CD4-positive, CD25-positive, alpha-beta regulatory T cell (primary cell): ENCODE measurements around the gene CFAP299. TPM values are rescaled to one million over a fixed set of nuclear protein-coding genes. Genes with fewer than 3 reads are reported as not detected.

Source experiments
- ATAC-seq, 2 donors: fragments of 150-1000 bp; cut with Tn5 transposase; one replicate each; pipeline ENCODE4 v1.10.0; 2021; ENCODE audit warnings: low read depth in 2 of 2, moderate number of reproducible peaks in 2 of 2, moderate library complexity in 1 of 2
- DNase-seq, 3 donors: peaks; one replicate each; pipeline versions ENCODE4 v3.0.0 to v3.0.0-alpha.2; 2012 to 2022; ENCODE audit warnings: mixed read lengths in 1 of 3
- H3K27ac ChIP-seq: one replicate; pipeline ENCODE4 v1.7.0; 2013; ENCODE audit warnings: mild to moderate bottlenecking, low read length; ENCODE audit not compliant: insufficient read depth, poor library complexity, severe bottlenecking
- H3K27me3 ChIP-seq: one replicate; pipeline ENCODE4 v1.7.0; 2013; ENCODE audit warnings: low read length; ENCODE audit not compliant: control insufficient read depth, insufficient read depth
- H3K36me3 ChIP-seq: one replicate; pipeline ENCODE4 v1.7.0; 2013; ENCODE audit warnings: mild to moderate bottlenecking, low read length, moderate library complexity; ENCODE audit not compliant: control insufficient read depth, insufficient read depth
- H3K4me1 ChIP-seq: 2 replicates; pipeline ENCODE4 v1.7.0; 2013; ENCODE audit warnings: mild to moderate bottlenecking, low read length; ENCODE audit not compliant: insufficient read depth, control insufficient read depth, poor library complexity, severe bottlenecking
- H3K4me3 ChIP-seq: one replicate; pipeline ENCODE4 v1.7.0; 2013; ENCODE audit warnings: low read depth, mild to moderate bottlenecking, low read length, moderate library complexity
- H3K9me3 ChIP-seq, 2 experiments: 1 replicate in 1 of 2; 2 replicates in 1 of 2; pipeline ENCODE4 v1.7.0; 2013; ENCODE audit warnings: low read length in 2 of 2, mild to moderate bottlenecking in 1 of 2, moderate library complexity in 1 of 2; ENCODE audit not compliant: control insufficient read depth in 2 of 2
- H3K27ac Mint-ChIP-seq, 3 donors: one replicate each; pipeline ENCODE4 v1.8.0; 2020 to 2022; ENCODE audit warnings: mild to moderate bottlenecking in 3 of 3, mixed read lengths in 3 of 3, moderate library complexity in 2 of 3
- H3K27me3 Mint-ChIP-seq: one replicate; pipeline ENCODE4 v1.8.0; 2022; ENCODE audit warnings: mild to moderate bottlenecking, mixed read lengths
- H3K36me3 Mint-ChIP-seq: one replicate; pipeline ENCODE4 v1.8.0; 2020; ENCODE audit warnings: mixed read lengths
- H3K4me1 Mint-ChIP-seq, 4 donors: one replicate each; pipeline ENCODE4 v1.8.0; 2020 to 2022; ENCODE audit warnings: mixed read lengths in 4 of 4, mild to moderate bottlenecking in 1 of 4
- H3K4me3 Mint-ChIP-seq, 4 donors: one replicate each; pipeline ENCODE4 v1.8.0; 2020 to 2022; ENCODE audit warnings: mild to moderate bottlenecking in 4 of 4, mixed read lengths in 4 of 4, moderate library complexity in 3 of 4
- H3K9me3 Mint-ChIP-seq, 7 donors: one replicate each; pipeline ENCODE4 v1.8.0; 2020 to 2022; ENCODE audit warnings: mixed read lengths in 7 of 7, mild to moderate bottlenecking in 3 of 7, moderate library complexity in 2 of 7
- polyA plus RNA-seq, 4 donors: library from polyadenylated mRNA; unstranded; fragments of 300-500 nt; fragmentation: Illumina TruSeq; gene quantifications; one replicate each; pipeline ENCODE4 v1.2.3, GENCODE V29; 2021
- total RNA-seq: library from RNA; stranded (reverse); gene quantifications from one replicate; pipeline ENCODE4 v1.2.3, GENCODE V29; 2022

The CFAP299 gene
- total and polyA plus RNA-seq, 5 donors from 2014 or later: not detected

DNA sequence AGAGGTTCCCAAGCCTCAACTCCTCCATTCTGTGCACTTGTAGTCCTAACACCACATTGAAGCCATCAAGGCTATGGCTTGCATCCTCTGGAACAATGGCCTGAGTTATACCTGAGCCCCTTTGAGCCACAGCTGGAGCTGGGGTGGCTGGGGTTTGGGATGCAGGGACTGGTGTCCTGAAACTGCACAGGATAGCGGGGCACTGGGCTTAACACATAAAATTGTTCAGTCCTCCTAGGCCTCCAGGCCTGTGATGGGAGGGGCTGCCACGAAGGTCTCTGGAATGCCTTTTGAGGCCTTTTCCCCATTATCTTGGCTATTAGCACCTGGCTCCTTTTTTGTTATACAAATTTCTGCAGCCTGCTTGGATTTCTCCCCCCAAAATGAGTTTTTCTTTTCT lies 35.5 kb downstream of the CFAP299 start:
- no peaks in the 10 kb centered on the region for H3K27me3 Mint-ChIP-seq
- Histone ChIP-seq H3K27ac (no peak overlapping the region), H3K36me3 (no peaks in the 10 kb centered on the region), H3K9me3 (peaks cover 0 to 13% of the 10 kb centered on the region in 2 experiments), H3K4me1 (peaks cover 2% of the 10 kb centered on the region), H3K27me3 (no peaks in the 10 kb centered on the region), H3K4me3 (no peak overlapping the region)
- peaks cover 0 to 17% (median 8%) of the 10 kb centered on the region in 7 donors for H3K9me3 Mint-ChIP-seq
- H3K36me3 Mint-ChIP-seq: no peaks in the 10 kb centered on the region
- no peak overlapping the region for H3K27ac Mint-ChIP-seq
- DNase-seq (no peak), ATAC-seq (no peak)
- no peak overlapping the region for H3K4me3 Mint-ChIP-seq
- peaks cover 2 to 14% (median 4%) of the 10 kb centered on the region in 4 donors for H3K4me1 Mint-ChIP-seq

DNA sequence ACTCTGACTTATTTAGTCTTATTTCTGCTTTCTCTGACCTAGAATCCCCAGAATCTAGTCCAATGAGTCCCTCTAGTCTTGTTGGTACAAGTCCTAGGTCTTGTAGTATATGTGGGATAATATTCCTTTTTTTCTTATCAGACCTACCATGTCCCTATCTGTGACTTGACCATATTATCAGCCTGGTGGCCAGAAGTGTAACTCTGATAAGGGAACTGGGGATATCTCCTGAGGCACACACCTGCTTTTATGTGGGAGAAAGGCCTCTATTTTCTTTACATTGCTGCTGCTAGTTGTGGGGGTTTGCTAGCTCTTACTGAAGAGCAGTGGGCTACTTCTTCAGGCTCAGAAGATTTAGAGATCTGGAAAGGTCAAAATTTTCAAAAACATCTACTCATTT lies 38.6 kb downstream of the CFAP299 start:
- Mint-ChIP-seq H3K27ac (no peak overlapping the region), H3K9me3 (peaks cover 0 to 17% (median 10%) of the 10 kb centered on the region in 7 donors), H3K36me3 (no peaks in the 10 kb centered on the region), H3K4me3 (no peak overlapping the region), H3K27me3 (peaks cover 6% of the 10 kb centered on the region), H3K4me1 (no peaks in the 10 kb centered on the region)
- H3K36me3 ChIP-seq: no peaks in the 10 kb centered on the region
- peaks cover 0 to 13% of the 10 kb centered on the region in 2 experiments for H3K9me3 ChIP-seq
- H3K27ac ChIP-seq: no peak overlapping the region
- H3K27me3 ChIP-seq: no peaks in the 10 kb centered on the region
- no peak overlapping the region for H3K4me3 ChIP-seq
- ATAC-seq: no peak
- H3K4me1 ChIP-seq: no peaks in the 10 kb centered on the region
- no peak for DNase-seq

DNA sequence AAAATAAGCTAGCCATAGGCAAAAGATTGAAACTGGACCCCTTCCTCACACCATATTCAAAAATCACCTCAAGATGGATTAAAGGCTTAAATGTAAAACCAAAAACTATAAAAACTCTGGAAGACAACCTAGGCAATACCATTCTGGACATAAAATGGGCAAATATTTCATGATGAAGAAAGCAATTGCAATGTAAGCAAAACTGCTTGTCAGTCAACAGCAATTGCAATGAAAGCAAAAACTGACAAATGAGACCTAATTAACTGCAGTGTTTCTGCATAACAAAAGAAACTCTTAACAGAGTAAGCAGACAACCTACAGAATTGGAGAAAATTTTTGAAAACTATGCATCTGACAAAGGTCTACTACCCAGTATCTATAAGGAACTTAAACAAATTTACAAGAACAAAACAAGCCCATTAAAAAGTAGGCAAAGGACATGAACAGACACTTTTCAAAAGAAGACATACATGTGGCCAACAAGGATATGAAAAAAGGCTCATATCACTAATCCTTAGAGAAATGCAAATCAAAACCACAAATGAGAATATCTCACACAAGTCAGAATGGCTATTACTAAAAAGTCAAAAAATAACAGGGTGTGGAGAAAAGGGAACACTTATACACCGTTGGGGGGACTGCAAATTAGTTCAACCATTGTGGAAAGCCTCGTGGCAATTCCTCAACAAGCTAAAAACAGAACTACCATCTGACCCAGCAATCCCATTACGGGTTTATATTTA lies 46.7 kb downstream of the CFAP299 start:
- ATAC-seq: no peak

DNA sequence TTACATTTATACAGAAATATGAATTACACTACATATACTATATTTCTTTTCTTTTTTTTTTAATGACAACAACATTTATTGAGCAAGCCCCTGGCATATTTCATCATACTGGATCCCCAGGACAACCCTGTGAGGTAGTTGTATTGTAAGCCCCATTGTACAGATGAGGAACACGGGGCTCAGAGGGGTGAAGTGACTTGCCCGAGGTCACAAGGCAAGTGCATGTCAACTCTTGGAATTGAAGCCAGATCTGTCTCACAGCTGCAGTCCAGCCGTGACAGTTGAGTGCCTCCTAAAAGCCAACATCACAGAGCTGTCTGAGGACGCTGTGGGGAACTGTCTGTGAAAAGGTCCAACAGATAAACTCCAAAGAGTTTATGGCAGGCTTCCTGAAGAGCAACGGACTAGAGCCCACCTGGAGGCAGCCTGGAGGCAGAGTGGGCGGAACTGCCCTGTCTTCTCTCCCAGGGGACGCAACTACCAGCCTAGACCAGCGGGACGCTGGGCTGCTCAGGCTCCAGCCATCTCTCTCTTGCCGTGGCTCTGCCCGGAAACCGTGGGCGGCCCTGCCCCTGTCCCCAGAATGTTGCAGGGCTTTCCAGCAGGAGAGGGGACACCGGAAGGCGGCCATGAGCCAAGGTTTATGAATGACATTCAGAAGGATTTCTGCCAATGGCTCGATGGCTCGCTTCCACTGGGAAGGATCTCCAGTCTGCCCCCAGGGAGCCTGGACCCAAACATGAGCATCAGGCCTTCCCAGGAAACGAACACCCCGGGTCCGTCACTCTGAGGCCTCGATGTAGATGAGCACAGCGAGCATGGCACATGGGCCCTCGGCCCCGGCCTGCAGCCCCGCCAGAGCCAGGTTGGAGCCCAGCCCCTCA lies 50.1 kb downstream of the CFAP299 start:
- Mint-ChIP-seq H3K9me3 (peaks cover 0 to 6% (median 0%) of the 10 kb centered on the region in 7 donors), H3K4me1 (peaks cover 0 to 3% (median under 1%) of the 10 kb centered on the region in 4 donors), H3K4me3 (no peak overlapping the region), H3K27me3 (peaks cover 3% of the 10 kb centered on the region), H3K27ac (no peak overlapping the region), H3K36me3 (no peaks in the 10 kb centered on the region)
- no peaks in the 10 kb centered on the region for H3K4me1 ChIP-seq
- ATAC-seq (no peak), DNase-seq (no peak)
- no peak overlapping the region for H3K27ac ChIP-seq
- no peak overlapping the region for H3K4me3 ChIP-seq
- H3K27me3 ChIP-seq: peaks cover 3% of the 10 kb centered on the region
- no peaks in the 10 kb centered on the region for H3K36me3 ChIP-seq
- H3K9me3 ChIP-seq: no peaks in the 10 kb centered on the region

More for the DNA sequence above, 46.7 kb downstream of the CFAP299 start:
- Mint-ChIP-seq H3K36me3 (no peaks in the 10 kb centered on the region), H3K4me3 (no peak overlapping the region), H3K27me3 (peaks cover 10% of the 10 kb centered on the region), H3K27ac (no peak overlapping the region), H3K4me1 (peaks cover 0 to 4% (median 0%) of the 10 kb centered on the region in 4 donors), H3K9me3 (peaks cover 0 to 6% (median 5%) of the 10 kb centered on the region in 7 donors)
- H3K4me1 ChIP-seq: no peaks in the 10 kb centered on the region
- DNase-seq: no peak
- peaks cover 3% of the 10 kb centered on the region for H3K27me3 ChIP-seq
- no peaks in the 10 kb centered on the region for H3K36me3 ChIP-seq
- no peak overlapping the region for H3K27ac ChIP-seq
- H3K9me3 ChIP-seq: no peaks in the 10 kb centered on the region
- H3K4me3 ChIP-seq: no peak overlapping the region

DNA sequence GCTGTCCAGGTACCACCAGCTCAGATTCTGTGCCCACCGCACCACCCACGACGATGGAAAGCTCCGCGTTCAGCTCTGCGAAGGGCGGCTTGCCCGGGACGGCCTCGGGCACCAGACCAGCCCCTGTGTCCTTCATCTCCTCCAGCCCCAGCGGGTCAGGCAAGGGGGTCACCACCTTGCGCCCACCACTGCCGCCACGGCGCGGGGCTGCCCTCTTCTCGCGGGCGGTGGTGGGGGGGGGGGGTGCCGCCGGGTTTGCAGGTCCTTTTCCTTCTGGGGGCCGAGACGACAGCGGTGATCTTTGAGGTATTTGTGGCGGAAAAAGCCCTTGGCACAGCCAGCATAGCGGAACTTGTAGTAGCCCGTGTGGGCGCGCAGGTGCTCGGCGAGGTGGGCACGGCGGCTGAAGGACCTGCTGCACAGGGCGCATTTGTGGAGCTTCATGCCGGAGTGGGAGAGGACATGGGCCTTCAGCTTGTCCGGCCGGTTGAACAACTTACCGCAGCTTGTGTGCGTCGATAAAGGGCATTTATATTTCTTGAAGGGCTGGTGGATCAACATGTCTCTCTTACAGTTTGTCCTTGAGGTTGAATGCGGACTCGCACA lies 50.9 kb downstream of the CFAP299 start:
- Histone ChIP-seq H3K36me3 (no peaks in the 10 kb centered on the region), H3K4me1 (no peaks in the 10 kb centered on the region), H3K9me3 (no peaks in the 10 kb centered on the region), H3K27me3 (peaks cover 3% of the 10 kb centered on the region), H3K27ac (no peak overlapping the region), H3K4me3 (no peak overlapping the region)
- no peak for DNase-seq
- H3K9me3 Mint-ChIP-seq: peaks cover 0 to 6% (median 0%) of the 10 kb centered on the region in 7 donors
- no peaks in the 10 kb centered on the region for H3K36me3 Mint-ChIP-seq
- no peak for ATAC-seq
- peak overlapping the region in 1 of 3 donors; percentile 56 for H3K27ac Mint-ChIP-seq
- H3K4me1 Mint-ChIP-seq: peaks cover 0 to 1% (median 0%) of the 10 kb centered on the region in 4 donors
- peak overlapping the region in 1 of 4 donors; percentile 55 for H3K4me3 Mint-ChIP-seq
- H3K27me3 Mint-ChIP-seq: no peaks in the 10 kb centered on the region

DNA sequence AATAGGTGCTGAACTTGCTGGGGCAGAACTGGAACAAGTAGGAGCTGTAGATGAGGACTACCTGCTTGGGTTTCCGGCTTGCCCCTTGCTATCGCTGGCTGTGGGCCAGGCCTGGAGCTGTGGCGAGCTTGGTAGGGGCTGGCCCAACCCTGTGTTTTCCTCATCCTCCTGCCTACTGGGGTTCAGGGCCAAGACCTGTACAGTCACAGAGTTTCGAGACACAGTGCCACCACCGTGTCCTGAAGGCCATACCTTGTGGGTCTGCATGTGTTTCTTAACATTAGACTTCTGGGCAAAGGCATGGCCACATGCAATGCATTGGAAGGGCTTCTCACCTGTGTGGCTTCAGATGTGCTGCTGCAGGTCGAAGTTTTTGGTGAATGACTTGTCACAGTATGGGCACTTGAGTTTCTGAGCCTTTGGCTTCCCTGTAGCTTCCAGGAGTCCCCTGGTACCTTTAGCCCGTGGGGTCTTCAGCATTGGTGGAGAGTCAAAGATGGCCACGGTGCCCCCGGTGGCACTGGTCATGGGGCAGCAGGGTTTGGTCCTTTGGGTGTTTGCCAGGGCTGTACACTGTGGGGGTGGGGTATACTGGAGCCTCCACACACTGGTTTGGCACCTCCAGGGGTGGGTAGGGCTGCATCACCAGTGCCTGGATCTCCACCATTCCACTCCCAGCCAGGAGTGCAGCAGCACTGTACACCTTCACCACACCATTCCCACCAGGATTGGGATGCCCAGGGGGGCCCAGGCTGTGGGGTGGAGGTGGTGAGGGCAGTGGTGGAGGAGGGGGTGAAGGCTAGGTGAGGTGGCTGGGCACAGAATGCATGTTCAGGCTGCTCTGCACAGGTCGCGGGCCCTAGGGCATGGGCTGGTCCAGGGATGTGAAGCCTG lies 52.1 kb downstream of the CFAP299 start:
- Mint-ChIP-seq H3K9me3 (peaks cover 0 to 1% (median 0%) of the 10 kb centered on the region in 7 donors), H3K4me3 (no peak overlapping the region), H3K4me1 (peaks cover 0 to 1% (median 0%) of the 10 kb centered on the region in 4 donors), H3K36me3 (no peaks in the 10 kb centered on the region), H3K27me3 (no peaks in the 10 kb centered on the region), H3K27ac (no peak overlapping the region)
- Histone ChIP-seq H3K4me3 (no peak overlapping the region), H3K36me3 (no peaks in the 10 kb centered on the region), H3K27ac (no peak overlapping the region), H3K27me3 (peaks cover 3% of the 10 kb centered on the region), H3K9me3 (no peaks in the 10 kb centered on the region), H3K4me1 (no peaks in the 10 kb centered on the region)
- ATAC-seq: no peak
- no peak for DNase-seq

DNA sequence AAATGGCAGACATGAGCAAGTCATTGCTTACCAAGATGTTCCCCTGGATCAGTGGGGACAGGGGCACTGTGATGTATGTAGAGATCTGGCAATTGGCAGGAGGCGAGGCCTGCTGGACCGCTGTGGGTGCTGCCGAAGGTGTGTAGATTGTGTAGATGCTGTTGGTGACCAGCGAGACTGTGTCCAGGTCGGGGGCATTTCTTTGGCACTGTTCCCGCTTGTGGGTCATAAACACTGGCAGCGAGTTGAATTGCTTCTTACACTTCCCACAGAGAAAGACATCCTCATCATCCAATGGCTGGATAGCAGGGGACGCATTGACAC lies 52.7 kb downstream of the CFAP299 start:
- Histone ChIP-seq H3K4me3 (no peak overlapping the region), H3K36me3 (no peaks in the 10 kb centered on the region), H3K9me3 (no peaks in the 10 kb centered on the region), H3K4me1 (no peaks in the 10 kb centered on the region), H3K27me3 (peaks cover 3% of the 10 kb centered on the region), H3K27ac (no peak overlapping the region)
- ATAC-seq: no peak
- no peak overlapping the region for H3K27ac Mint-ChIP-seq
- no peaks in the 10 kb centered on the region for H3K36me3 Mint-ChIP-seq
- no peak for DNase-seq
- no peaks in the 10 kb centered on the region for H3K27me3 Mint-ChIP-seq
- no peak overlapping the region for H3K4me3 Mint-ChIP-seq
- peaks cover 0 to 1% (median 0%) of the 10 kb centered on the region in 4 donors for H3K4me1 Mint-ChIP-seq
- H3K9me3 Mint-ChIP-seq: peaks cover 0 to 1% (median 0%) of the 10 kb centered on the region in 7 donors
